Activated CD4-positive, alpha-beta T cell treated with anti-CD3 and anti-CD28 coated beads for 36 hours (primary cell): ENCODE data around the gene REN. TPM values are rescaled to one million over a fixed set of nuclear protein-coding genes. Genes with fewer than 3 reads are reported as not detected.

Experiments
- total RNA-seq, 2 experiments: library from RNA; stranded (reverse); gene quantifications; one replicate each; pipeline ENCODE4 v1.2.3, GENCODE V29; 2021

REN gene
- total RNA-seq, 2 experiments from 2014 or later: not detected

Other genes starting within 250 kb of the REN start
- 1 to 10 TPM in 1 of 2 experiments, under 1 TPM in 1; 0.73 to 1.1 TPM for gene SOX13, start 93.2 kb downstream of the REN start, total RNA-seq
- gene ETNK2, start 14.3 kb downstream of the REN start, total RNA-seq: under 1 TPM; 0.77 to 0.82 TPM
- not detected for gene KISS1, start 30.2 kb upstream of the REN start, total RNA-seq
- gene GOLT1A, start 47.7 kb upstream of the REN start, total RNA-seq: under 1 TPM; 0.21 to 0.69 TPM
- gene PLEKHA6, start 193.6 kb upstream of the REN start, total RNA-seq: under 1 TPM; 0.86 to 0.87 TPM
- gene PPP1R15B, start 245.5 kb upstream of the REN start, total RNA-seq: 10 to 100 TPM; 55.9 to 57.6 TPM